ENCODE measurements around the gene RBFA.
A peak's percentile ranks its signal among the peaks of the same experiment; 100 is the strongest.
"Not testable (repeated sequence)": the region's sequence is repeated elsewhere in the genome, so short reads cannot be mapped to it uniquely, and the experiment has no call there.

RBFA gene

GRCh38 chr18:79989195-79989497 lies 45.1 kb upstream of the RBFA start:
- H3K4me3 ChIP-seq (ENCODE audit: low read depth, low read length): peak overlapping the region; percentile 92
- TF ChIP-seq CTCF (IDR thresholded peaks at IDR 0.05; ENCODE audit: low read depth, low read length): no peak

GRCh38 chr18:79991494-79991893 lies 42.7 kb upstream of the RBFA start:
- TF ChIP-seq CTCF (IDR thresholded peaks at IDR 0.05; ENCODE audit: low read depth, low read length): no peak
- no peak overlapping the region for H3K4me3 ChIP-seq (ENCODE audit: low read depth, low read length)

- H3K4me3 ChIP-seq (ENCODE audit: low read depth, low read length): not testable (repeated sequence)
Measured at GRCh38 chr18:79999701-80000100, 34.5 kb upstream of the RBFA start.

GRCh38 chr18:80000877-80001276 lies 33.4 kb upstream of the RBFA start:
- H3K4me3 ChIP-seq (ENCODE audit: low read depth, low read length): no peak overlapping the region
- TF ChIP-seq CTCF (IDR thresholded peaks at IDR 0.05; ENCODE audit: low read depth, low read length): no peak

GRCh38 chr18:80002468-80002867 lies 31.8 kb upstream of the RBFA start:
- TF ChIP-seq CTCF (IDR thresholded peaks at IDR 0.05; ENCODE audit: low read depth, low read length): no peak
- no peak overlapping the region for H3K4me3 ChIP-seq (ENCODE audit: low read depth, low read length)

- H3K4me3 ChIP-seq (ENCODE audit: low read depth, low read length): no peak overlapping the region
- TF ChIP-seq CTCF (IDR thresholded peaks at IDR 0.05; ENCODE audit: low read depth, low read length): no peak
Measured at GRCh38 chr18:80004600-80005342, 29.5 kb upstream of the RBFA start.

- H3K4me3 ChIP-seq (ENCODE audit: low read depth, low read length): no peak overlapping the region
Measured at GRCh38 chr18:80006724-80007123, 27.5 kb upstream of the RBFA start.

More at GRCh38 chr18:80006724-80007123, 27.5 kb upstream of the RBFA start:
- TF ChIP-seq CTCF (IDR thresholded peaks at IDR 0.05; ENCODE audit: low read depth, low read length): no peak

All from WI38 (cell line).